Stimulated activated CD4-positive, alpha-beta T cell treated with anti-CD3 and anti-CD28 coated beads, Interleukin-12 subunit alpha, Interleukin-12 subunit beta, amount 100 ng/mL, for 24 hours (primary cell): ENCODE measurements around the gene LGR5.

Source experiments
- DNase-seq, 2 experiments: peaks; one replicate each; pipeline ENCODE4 v3.0.0-alpha.2; 2020; ENCODE audit warnings: low read depth in 2 of 2

LGR5 gene

GRCh38 chr12:71438670-71439361 is 782 bp upstream of the LGR5 start:
- DNase-seq = no peak

GRCh38 chr12:71439362-71439612 is 311 bp upstream of the LGR5 start:
- no peak for DNase-seq

GRCh38 chr12:71440345-71440762 is 756 bp downstream of the LGR5 start:
- DNase-seq = no peak

- DNase-seq = no peak
Observed at GRCh38 chr12:71440763-71441748, 1.5 kb downstream of the LGR5 start.

- DNase-seq = no peak
Observed at GRCh38 chr12:71441836-71442566, 2.4 kb downstream of the LGR5 start.

GRCh38 chr12:71442567-71442931 is 3.0 kb downstream of the LGR5 start:
- no peak for DNase-seq

- no peak for DNase-seq
Observed at GRCh38 chr12:71445071-71445470, 5.5 kb downstream of the LGR5 start.

GRCh38 chr12:71447691-71448132 is 8.1 kb downstream of the LGR5 start:
- DNase-seq = no peak

- DNase-seq = no peak
Observed at GRCh38 chr12:71448150-71448581, 8.6 kb downstream of the LGR5 start.

GRCh38 chr12:71449373-71450070 is 9.9 kb downstream of the LGR5 start:
- no peak for DNase-seq

GRCh38 chr12:71452006-71452405 is 12.4 kb downstream of the LGR5 start:
- DNase-seq = no peak

- no peak for DNase-seq
Observed at GRCh38 chr12:71455028-71455737, 15.6 kb downstream of the LGR5 start.

- no peak for DNase-seq
Observed at GRCh38 chr12:71456316-71456715, 16.7 kb downstream of the LGR5 start.

GRCh38 chr12:71456990-71457389 is 17.4 kb downstream of the LGR5 start:
- no peak for DNase-seq

GRCh38 chr12:71460318-71460717 is 20.7 kb downstream of the LGR5 start:
- no peak for DNase-seq

- DNase-seq = no peak
Observed at GRCh38 chr12:71460850-71461609, 21.4 kb downstream of the LGR5 start.

GRCh38 chr12:71461787-71462328 is 22.3 kb downstream of the LGR5 start:
- DNase-seq = no peak

- DNase-seq = no peak
Observed at GRCh38 chr12:71465796-71466195, 26.2 kb downstream of the LGR5 start.

- DNase-seq = no peak
Observed at GRCh38 chr12:71469258-71469750, 29.7 kb downstream of the LGR5 start.

GRCh38 chr12:71472441-71472911 is 32.9 kb downstream of the LGR5 start:
- no peak for DNase-seq
